Stimulated activated CD4-positive, alpha-beta T cell treated with anti-CD3 and anti-CD28 coated beads, Interleukin-2, amount 100 ng/mL, for 4 hours (primary cell): Measurements from ENCODE around the gene ZNF711.
"Not testable (repeated sequence)": the region's sequence is repeated elsewhere in the genome, so short reads cannot be mapped to it uniquely, and the experiment has no call there.

Experiments
- DNase-seq: peaks from one replicate; pipeline ENCODE4 v3.0.0-alpha.2; 2020; ENCODE audit warnings: low read depth

ZNF711 gene

GRCh38 chrX:85243761-85244449 lies at the start of gene ZNF711, which contains the start of gene SATL1:
ZNF711 (plus strand) TSS chrX:85243991; CDS start chrX:85247573, 3,582 bp downstream.
SATL1 (minus strand) TSS chrX:85243779; CDS start chrX:85108968, 134,811 bp downstream.
- no peak for DNase-seq

GRCh38 chrX:85196319-85196718 lies 47.5 kb upstream of the ZNF711 start:
- no peak for DNase-seq

GRCh38 chrX:85203461-85203970 lies 40.3 kb upstream of the ZNF711 start:
- no peak for DNase-seq

GRCh38 chrX:85213792-85214530 lies 29.8 kb upstream of the ZNF711 start:
- DNase-seq = no peak

GRCh38 chrX:85215946-85216345 lies 27.8 kb upstream of the ZNF711 start:
- DNase-seq = no peak

GRCh38 chrX:85221361-85221760 lies 22.4 kb upstream of the ZNF711 start:
- no peak for DNase-seq

- no peak for DNase-seq
Observed at GRCh38 chrX:85223359-85223758, 20.4 kb upstream of the ZNF711 start.

GRCh38 chrX:85243155-85243554 lies 636 bp upstream of the ZNF711 start:
- no peak for DNase-seq

GRCh38 chrX:85244450-85245211 lies 840 bp downstream of the ZNF711 start:
- no peak for DNase-seq

- DNase-seq = not testable (repeated sequence)
Observed at GRCh38 chrX:85285286-85285685, 41.5 kb downstream of the ZNF711 start.

- DNase-seq = no peak
Observed at GRCh38 chrX:85288992-85289723, 45.4 kb downstream of the ZNF711 start.

- no peak for DNase-seq
Observed at GRCh38 chrX:85303544-85303943, 59.8 kb downstream of the ZNF711 start.

GRCh38 chrX:85309717-85310116 lies 65.9 kb downstream of the ZNF711 start:
- no peak for DNase-seq

GRCh38 chrX:85311348-85311747 lies 67.6 kb downstream of the ZNF711 start:
- not testable (repeated sequence) for DNase-seq
